Inflammatory macrophage treated with lipopolysaccharide for 1 hour (primary cell): ENCODE results near the gene LRP1B.

ENCODE experiments used
- DNase-seq, 2 donors: peaks; one replicate each; pipeline ENCODE4 v3.0.0-alpha.2; 2020 to 2022

Gene LRP1B

GRCh38 chr2:140643761-140644187 is 1487.0 kb downstream of the LRP1B start:
- DNase-seq, result no peak

GRCh38 chr2:140641163-140641562 is 1489.7 kb downstream of the LRP1B start:
- no peak for DNase-seq

- no peak for DNase-seq
Measured at GRCh38 chr2:140639628-140640027, 1491.2 kb downstream of the LRP1B start.

GRCh38 chr2:140630557-140630956 is 1500.3 kb downstream of the LRP1B start:
- no peak for DNase-seq

GRCh38 chr2:140627885-140628284 is 1502.9 kb downstream of the LRP1B start:
- DNase-seq, result no peak

- DNase-seq, result no peak
Measured at GRCh38 chr2:140627136-140627535, 1503.7 kb downstream of the LRP1B start.

- DNase-seq, result no peak
Measured at GRCh38 chr2:140624200-140624599, 1506.6 kb downstream of the LRP1B start.

- no peak for DNase-seq
Measured at GRCh38 chr2:140621583-140622362, 1509.0 kb downstream of the LRP1B start.

GRCh38 chr2:140604788-140605187 is 1526.0 kb downstream of the LRP1B start:
- no peak for DNase-seq

GRCh38 chr2:140604096-140604495 is 1526.7 kb downstream of the LRP1B start:
- DNase-seq, result no peak

GRCh38 chr2:140603416-140603815 is 1527.4 kb downstream of the LRP1B start:
- DNase-seq, result no peak

- DNase-seq, result no peak
Measured at GRCh38 chr2:140601801-140602200, 1529.0 kb downstream of the LRP1B start.

- no peak for DNase-seq
Measured at GRCh38 chr2:140601342-140601741, 1529.5 kb downstream of the LRP1B start.

- DNase-seq, result no peak
Measured at GRCh38 chr2:140600116-140600515, 1530.7 kb downstream of the LRP1B start.

GRCh38 chr2:140597836-140598235 is 1533.0 kb downstream of the LRP1B start:
- DNase-seq, result no peak

GRCh38 chr2:140597205-140597604 is 1533.6 kb downstream of the LRP1B start:
- DNase-seq, result no peak

- no peak for DNase-seq
Measured at GRCh38 chr2:140596447-140596846, 1534.4 kb downstream of the LRP1B start.

- no peak for DNase-seq
Measured at GRCh38 chr2:140595107-140595506, 1535.7 kb downstream of the LRP1B start.

- DNase-seq, result no peak
Measured at GRCh38 chr2:140593132-140593531, 1537.7 kb downstream of the LRP1B start.

- DNase-seq, result no peak
Measured at GRCh38 chr2:140589696-140590095, 1541.1 kb downstream of the LRP1B start.

GRCh38 chr2:140589273-140589672 is 1541.5 kb downstream of the LRP1B start:
- no peak for DNase-seq

GRCh38 chr2:140586379-140586778 is 1544.4 kb downstream of the LRP1B start:
- DNase-seq, result no peak

- DNase-seq, result no peak
Measured at GRCh38 chr2:140585016-140585415, 1545.8 kb downstream of the LRP1B start.

GRCh38 chr2:140584471-140584870 is 1546.3 kb downstream of the LRP1B start:
- DNase-seq, result no peak

- no peak for DNase-seq
Measured at GRCh38 chr2:140580532-140581151, 1550.2 kb downstream of the LRP1B start.
